Measurements from ENCODE around the gene CENPB. TPM values are rescaled to one million over a fixed set of nuclear protein-coding genes. Genes with fewer than 3 reads are reported as not detected.

CENPB gene
- total and polyA plus RNA-seq, 3 donors from 2014 or later: 24.8 to 44.1 (median 32.2) TPM

GRCh38 chr20:3767110-3767426 lies 19.5 kb downstream of the CENPB start:
- Histone ChIP-seq H3K4me1 (peaks cover 8% of the 10 kb centered on the region), H3K36me3 (ENCODE audit: low read depth, missing control alignments) (no peaks in the 10 kb centered on the region), H3K27ac (no peak overlapping the region), H3K9me3 (no peaks in the 10 kb centered on the region), H3K4me3 (peak overlapping the region; percentile 63 to 73), H3K27me3 (no peaks in the 10 kb centered on the region)
- intact Hi-C loops (cut with DNase I; ENCODE audit: low total_unique reads): no loop called here
- TF ChIP-seq POLR2A (IDR thresholded peaks at IDR 0.05) (no peak), CTCF (IDR thresholded peaks at IDR 0.05) (no peak)
- WGBS, 2 donors: 0 to 1% methylated on average over 11 to 21 of the region's 21 CpGs
- no peak for DNase-seq

DNA sequence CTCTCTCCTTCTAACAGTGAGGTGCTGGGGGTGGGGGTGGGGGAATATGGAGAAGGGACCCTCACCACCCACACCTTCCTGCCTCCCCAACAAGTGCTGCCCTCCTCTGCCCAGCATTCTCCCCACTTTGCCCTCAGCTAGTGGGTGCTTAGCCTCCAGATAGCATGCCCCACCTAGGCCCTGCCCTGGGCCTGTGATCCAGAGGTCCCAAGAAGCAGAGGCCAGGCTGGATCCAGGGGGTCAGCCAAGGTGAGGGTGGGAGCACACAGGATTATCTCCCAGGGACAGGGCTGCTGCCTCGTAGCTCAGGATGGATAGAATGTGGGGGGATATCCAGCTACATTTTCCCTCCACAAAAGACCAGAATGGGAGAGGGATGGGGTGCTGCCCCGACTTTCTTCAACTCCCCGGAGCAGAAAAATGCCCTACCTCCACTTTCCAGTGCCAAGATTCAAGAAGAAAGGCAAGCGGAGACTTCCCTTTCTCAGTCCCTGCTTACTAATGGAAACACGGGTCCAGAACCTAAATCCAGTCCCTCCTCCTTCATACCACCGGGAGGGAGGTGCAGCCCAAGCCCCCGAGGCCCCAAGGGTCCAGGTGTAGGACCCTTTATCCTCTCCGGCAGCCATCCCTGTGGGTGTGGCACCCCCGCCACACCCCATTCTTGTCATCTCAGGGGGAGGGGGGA lies 20.0 kb downstream of the CENPB start:
- Histone ChIP-seq H3K27ac (no peak overlapping the region), H3K36me3 (ENCODE audit: low read depth, missing control alignments) (no peaks in the 10 kb centered on the region), H3K27me3 (no peaks in the 10 kb centered on the region), H3K9me3 (no peaks in the 10 kb centered on the region), H3K4me3 (peak overlapping the region; percentile 63 to 73), H3K4me1 (peaks cover 8% of the 10 kb centered on the region)
- intact Hi-C loops (cut with DNase I; ENCODE audit: low total_unique reads): no loop called here
- TF ChIP-seq POLR2A (IDR thresholded peaks at IDR 0.05): no peak
- TF ChIP-seq CTCF (IDR thresholded peaks at IDR 0.05): no peak
- 8 to 15% methylated on average over 6 to 9 of the region's 9 CpGs for WGBS, 2 donors
- no peak for DNase-seq

GRCh38 chr20:3765171-3765882 lies 21.2 kb downstream of the CENPB start:
- H3K27me3 ChIP-seq: no peaks in the 10 kb centered on the region
- WGBS, 2 donors: 67 to 69% methylated on average over 3 of the region's 3 CpGs
- DNase-seq: no peak
- no peaks in the 10 kb centered on the region for H3K9me3 ChIP-seq
- intact Hi-C loops (cut with DNase I; ENCODE audit: low total_unique reads): no loop called here
- no peak overlapping the region for H3K27ac ChIP-seq
- no peaks in the 10 kb centered on the region for H3K36me3 ChIP-seq (ENCODE audit: low read depth, missing control alignments)
- no peak for TF ChIP-seq POLR2A (IDR thresholded peaks at IDR 0.05)
- no peak for TF ChIP-seq CTCF (IDR thresholded peaks at IDR 0.05)
- no peak overlapping the region for H3K4me3 ChIP-seq
- peaks cover 8% of the 10 kb centered on the region for H3K4me1 ChIP-seq

DNA sequence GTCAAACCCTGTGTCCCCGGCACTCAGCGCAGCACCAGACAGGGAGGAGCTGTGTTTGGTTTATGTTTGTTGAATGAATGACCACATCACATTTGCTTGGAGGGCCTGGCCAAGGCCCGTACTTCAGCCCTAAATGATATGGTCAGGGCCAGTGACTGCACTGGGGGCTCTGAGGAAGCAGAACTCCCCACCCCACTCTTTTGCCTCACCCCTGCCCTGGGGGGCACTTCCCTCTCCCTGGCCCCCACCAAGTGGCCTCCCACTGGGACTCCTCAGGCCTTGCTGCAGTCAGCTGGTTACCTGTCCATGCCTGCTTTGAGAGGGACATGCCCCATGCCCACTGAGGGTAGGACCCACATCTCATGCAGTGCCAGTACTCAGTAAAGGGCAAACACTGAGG lies 21.9 kb downstream of the CENPB start:
- Histone ChIP-seq H3K36me3 (ENCODE audit: low read depth, missing control alignments) (no peaks in the 10 kb centered on the region), H3K9me3 (no peaks in the 10 kb centered on the region), H3K4me1 (peaks cover 8% of the 10 kb centered on the region), H3K27me3 (no peaks in the 10 kb centered on the region), H3K27ac (no peak overlapping the region), H3K4me3 (no peak overlapping the region)
- 94% methylated on average over 2 to 3 of the region's 3 CpGs for WGBS, 2 donors
- intact Hi-C loops (cut with DNase I; ENCODE audit: low total_unique reads): no loop called here
- TF ChIP-seq CTCF (IDR thresholded peaks at IDR 0.05) (no peak), POLR2A (IDR thresholded peaks at IDR 0.05) (no peak)
- DNase-seq: no peak

Measured in testis (tissue), 3 donors.